ENCODE measurements around the gene KDF1. TPM values are rescaled to one million over a fixed set of nuclear protein-coding genes. Genes with fewer than 3 reads are reported as not detected.

Gene KDF1
- polyA plus RNA-seq, 4 donors, result 19.9 to 30.8 (median 27.1) TPM

GRCh38 chr1:26900001-26900814, 60.1 kb downstream of the KDF1 start, which contains the start of gene GPATCH3:
Gene GPATCH3, minus strand, starts transcription at chr1:26900467. Its CDS starts 25 bp downstream, at chr1:26900442.
- DNase-seq (peak; percentile 93 to 97), FAIRE-seq (no peak)
- Histone ChIP-seq H3K4me3 (ENCODE audit: low read depth in 1 of 3, low read length in 3 of 3) (peak within 1 kb of the TSS; percentile 62 to 88 (median 73)), H3K9me3 (ENCODE audit: control insufficient read depth in 2 of 2, insufficient read depth in 1 of 2, low read depth in 1 of 2, low read length in 1 of 2) (no peaks in the 10 kb centered on the region), H3K36me3 (ENCODE audit: control insufficient read depth in 3 of 3, insufficient read depth in 2 of 3, low read depth in 1 of 3, low read length in 3 of 3) (peaks cover 0 to 27% (median 6%) of the 10 kb centered on the region in 3 donors), H3K4me1 (ENCODE audit: control insufficient read depth in 3 of 3, insufficient read depth in 2 of 3, low read depth in 1 of 3, low read length in 2 of 3) (peaks cover 3 to 16% (median 3%) of the 10 kb centered on the region in 3 donors), H3K27ac (ENCODE audit: low read depth in 1 of 3, low read length in 2 of 3) (peak within 1 kb of the TSS; percentile 61 to 86 (median 83)), H3K27me3 (ENCODE audit: control insufficient read depth in 3 of 3, insufficient read depth in 3 of 3, low read length in 3 of 3) (no peaks in the 10 kb centered on the region)
- 0 to 1% (median 0%) methylated on average over 50 of the region's 50 CpGs for WGBS, 3 donors

Other genes starting within 250 kb of the KDF1 start
- gene PIGV, start 172.5 kb downstream of the KDF1 start, polyA plus RNA-seq, result 10 to 100 TPM in 2 of 4 donors, 1 to 10 TPM in 2; 3.4 to 19.6 (median 8.5) TPM
- gene ZDHHC18, start 133.8 kb downstream of the KDF1 start, polyA plus RNA-seq, result 10 to 100 TPM in 2 of 4 donors, 1 to 10 TPM in 2; 7.2 to 15.7 (median 9.2) TPM
- gene SFN, start 97.3 kb downstream of the KDF1 start, polyA plus RNA-seq, result 100 to 1,000 TPM in 2 of 4 donors, 10 to 100 TPM in 1, 1 to 10 TPM in 1; 3.3 to 137 (median 97.8) TPM
- 10 to 100 TPM; 13.5 to 29.1 (median 20.0) TPM for gene GPN2, start 70.2 kb downstream of the KDF1 start, polyA plus RNA-seq
- 10 to 100 TPM; 11.0 to 55.7 (median 28.7) TPM for gene GPATCH3, start 60.0 kb downstream of the KDF1 start, polyA plus RNA-seq
- gene NR0B2, start 46.5 kb downstream of the KDF1 start, polyA plus RNA-seq, result 100 to 1,000 TPM in 2 of 4 donors, 10 to 100 TPM in 2; 54.9 to 443 (median 216) TPM
- gene NUDC, start 38.7 kb downstream of the KDF1 start, polyA plus RNA-seq, result 10 to 100 TPM; 39.4 to 70.5 (median 50.1) TPM
- gene TRNP1, start 33.2 kb upstream of the KDF1 start, polyA plus RNA-seq, result 10 to 100 TPM in 3 of 4 donors, 1 to 10 TPM in 1; 4.6 to 15.6 (median 11.8) TPM
- gene TENT5B, start 52.4 kb upstream of the KDF1 start, polyA plus RNA-seq, result 1 to 10 TPM in 2 of 4 donors, under 1 TPM in 2; 0.27 to 3.9 (median 1.1) TPM
- 10 to 100 TPM; 24.7 to 41.3 (median 40.7) TPM for gene SLC9A1, start 194.7 kb upstream of the KDF1 start, polyA plus RNA-seq